A673 (cell line): Measurements from ENCODE around the gene AGXT2. TPM values are rescaled to one million over a fixed set of nuclear protein-coding genes. Genes with fewer than 3 reads are reported as not detected.

Source experiments
- BruUV-seq: library from RNA; stranded (reverse); fragments of 400-500 nt; replicated peaks from 2 replicates; lab custom pipeline; 2021; lab: Mats Ljungman, UMichigan
- CTCF ChIA-PET: fragments of 300-600 bp; sonication (Branson Sonifier 250); formaldehyde crosslinking; loops from one replicate; lab custom pipeline; 2022; ENCODE audit warnings: antibody characterized with exemption; lab: Charles Lee
- POLR2A ChIA-PET: fragments of 300-600 bp; sonication (Branson Sonifier 250); formaldehyde crosslinking; loops from one replicate; lab custom pipeline; 2022; ENCODE audit warnings: antibody characterized with exemption; ENCODE audit not compliant: low non-redundant PET; lab: Charles Lee
- DNase-seq: peaks from one replicate; pipeline ENCODE4 v3.0.0-alpha.2; 2015; ENCODE audit warnings: low spot score
- H3K27ac ChIP-seq: fragments of 200-600 bp; sonication (generic); 2 replicates; pipeline ENCODE4 v1.5.1; 2016; ENCODE audit warnings: mixed run types, low read depth, mild to moderate bottlenecking, mixed read lengths, antibody characterized with exemption, low read length; ENCODE audit not compliant: poor library complexity, severe bottlenecking
- H3K27me3 ChIP-seq: fragments of 200-600 bp; sonication (generic); replicated peaks from 2 replicates; pipeline ENCODE4 v1.6.1; 2017; ENCODE audit warnings: mixed run types, low read depth, mild to moderate bottlenecking, mixed read lengths, antibody characterized with exemption, low read length; ENCODE audit not compliant: insufficient read depth, poor library complexity
- H3K36me3 ChIP-seq: fragments of 200-600 bp; sonication (generic); 2 replicates; pipeline ENCODE4 v1.6.1; 2016; ENCODE audit warnings: mixed run types, mild to moderate bottlenecking, mixed read lengths, antibody characterized with exemption, low read length; ENCODE audit not compliant: insufficient read depth, poor library complexity, severe bottlenecking
- H3K4me1 ChIP-seq: fragments of 200-600 bp; sonication (generic); 2 replicates; pipeline ENCODE4 v1.6.1; 2017; ENCODE audit warnings: mixed run types, mild to moderate bottlenecking, mixed read lengths, antibody characterized with exemption, low read length; ENCODE audit not compliant: insufficient read depth, poor library complexity, severe bottlenecking
- H3K4me3 ChIP-seq: fragments of 200-600 bp; sonication (generic); 2 replicates; pipeline ENCODE4 v1.5.1; 2016; ENCODE audit warnings: low read depth, mixed run types, mild to moderate bottlenecking, mixed read lengths, low read length; ENCODE audit not compliant: poor library complexity, severe bottlenecking
- H3K9me3 ChIP-seq: fragments of 200-600 bp; sonication (generic); 2 replicates; pipeline ENCODE4 v1.6.1; 2016; ENCODE audit warnings: mixed run types, low read depth, mild to moderate bottlenecking, mixed read lengths, antibody characterized with exemption, low read length; ENCODE audit not compliant: poor library complexity, severe bottlenecking
- EZH2 ChIP-seq: fragments of 200-600 bp; sonication (generic); IDR thresholded peaks from 2 replicates; pipeline ENCODE4 v1.6.1; 2017; ENCODE audit warnings: borderline replicate concordance, low read depth, mild to moderate bottlenecking, mixed read lengths, antibody characterized with exemption, low read length; ENCODE audit not compliant: poor library complexity, severe bottlenecking
- intact Hi-C: fragments of 100-400 bp; cut with micrococcal nuclease; formaldehyde crosslinking; loops from one replicate; pipeline ENCODE4 v1.10.0; 2022; ENCODE audit not compliant: unreplicated experiment
- total RNA-seq: library from RNA; stranded (reverse); gene quantifications from 2 replicates; pipeline ENCODE4 v1.2.3, GENCODE V29; 2021
- TF ChIP-seq, protein P1 (sequence below): fragments of 300-800, 200-600 bp; sonication (generic); conservative IDR thresholded peaks from 2 replicates; pipeline ENCODE4 v1.5.1; 2017; ENCODE audit warnings: low read depth, mild to moderate bottlenecking, antibody characterized with exemption, low read length, moderate library complexity, mixed read lengths

Gene AGXT2
- total RNA-seq, 1 experiment from 2014 or later, result not detected

GRCh38 chr5:35042781-35043180 is 5.0 kb downstream of the AGXT2 start:
- H3K4me3 ChIP-seq, result no peak overlapping the region
- H3K36me3 ChIP-seq, result no peaks in the 10 kb centered on the region
- no peaks in the 10 kb centered on the region for H3K9me3 ChIP-seq
- BruUV-seq, result no TSS peak
- no peak overlapping the region for H3K27ac ChIP-seq
- H3K4me1 ChIP-seq, result no peaks in the 10 kb centered on the region
- TF ChIP-seq, protein P1, sequence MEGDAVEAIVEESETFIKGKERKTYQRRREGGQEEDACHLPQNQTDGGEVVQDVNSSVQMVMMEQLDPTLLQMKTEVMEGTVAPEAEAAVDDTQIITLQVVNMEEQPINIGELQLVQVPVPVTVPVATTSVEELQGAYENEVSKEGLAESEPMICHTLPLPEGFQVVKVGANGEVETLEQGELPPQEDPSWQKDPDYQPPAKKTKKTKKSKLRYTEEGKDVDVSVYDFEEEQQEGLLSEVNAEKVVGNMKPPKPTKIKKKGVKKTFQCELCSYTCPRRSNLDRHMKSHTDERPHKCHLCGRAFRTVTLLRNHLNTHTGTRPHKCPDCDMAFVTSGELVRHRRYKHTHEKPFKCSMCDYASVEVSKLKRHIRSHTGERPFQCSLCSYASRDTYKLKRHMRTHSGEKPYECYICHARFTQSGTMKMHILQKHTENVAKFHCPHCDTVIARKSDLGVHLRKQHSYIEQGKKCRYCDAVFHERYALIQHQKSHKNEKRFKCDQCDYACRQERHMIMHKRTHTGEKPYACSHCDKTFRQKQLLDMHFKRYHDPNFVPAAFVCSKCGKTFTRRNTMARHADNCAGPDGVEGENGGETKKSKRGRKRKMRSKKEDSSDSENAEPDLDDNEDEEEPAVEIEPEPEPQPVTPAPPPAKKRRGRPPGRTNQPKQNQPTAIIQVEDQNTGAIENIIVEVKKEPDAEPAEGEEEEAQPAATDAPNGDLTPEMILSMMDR, result no peak
- no peak for TF ChIP-seq EZH2
- CTCF ChIA-PET, result no interaction called here
- intact Hi-C loops, result no loop called here
- DNase-seq, result no peak
- POLR2A ChIA-PET, result no interaction called here
- peaks cover 40% of the 10 kb centered on the region for H3K27me3 ChIP-seq

GRCh38 chr5:35041261-35041660 is 6.5 kb downstream of the AGXT2 start:
- POLR2A ChIA-PET, result no interaction called here

DNA sequence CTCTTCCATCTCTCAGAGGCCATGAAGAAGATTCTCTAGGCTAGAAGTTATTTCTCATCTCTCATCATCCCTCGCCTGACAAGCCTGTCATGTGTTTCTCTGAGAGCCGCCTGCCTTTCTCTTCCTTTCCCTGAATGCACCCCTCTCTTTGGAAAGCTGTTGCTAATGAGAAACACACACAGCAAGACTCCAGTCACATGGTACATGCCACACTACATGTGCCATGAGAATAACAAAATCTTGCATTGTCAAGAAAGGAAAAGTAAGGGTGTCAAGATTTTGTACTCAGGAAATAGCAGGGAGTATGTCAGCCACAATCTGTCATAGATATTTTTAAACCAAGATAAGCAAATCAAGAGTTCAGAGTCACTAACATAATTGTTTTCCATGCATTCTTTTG is 8.9 kb downstream of the AGXT2 start:
- intact Hi-C loops, result no loop called here
- no TSS peak for BruUV-seq
- H3K27ac ChIP-seq, result no peak overlapping the region
- POLR2A ChIA-PET, result no interaction called here
- peaks cover 41% of the 10 kb centered on the region for H3K27me3 ChIP-seq
- no peak overlapping the region for H3K4me3 ChIP-seq
- H3K9me3 ChIP-seq, result no peaks in the 10 kb centered on the region
- H3K36me3 ChIP-seq, result no peaks in the 10 kb centered on the region
- TF ChIP-seq, protein P1, result no peak
- TF ChIP-seq EZH2, result no peak
- no peaks in the 10 kb centered on the region for H3K4me1 ChIP-seq
- no peak for DNase-seq
- CTCF ChIA-PET, result no interaction called here

More at GRCh38 chr5:35041261-35041660, 6.5 kb downstream of the AGXT2 start:
- intact Hi-C loops, result no loop called here
- Histone ChIP-seq H3K4me1 (no peaks in the 10 kb centered on the region), H3K36me3 (no peaks in the 10 kb centered on the region), H3K9me3 (no peaks in the 10 kb centered on the region), H3K27ac (no peak overlapping the region), H3K27me3 (peaks cover 41% of the 10 kb centered on the region), H3K4me3 (no peak overlapping the region)
- CTCF ChIA-PET, result no interaction called here
- TF ChIP-seq EZH2, result no peak
- TF ChIP-seq, protein P1, result no peak
- BruUV-seq, result no TSS peak
- DNase-seq, result no peak
